Stimulated activated CD8-positive, alpha-beta memory T cell treated with anti-CD3 and anti-CD28 coated beads, Interleukin-4, amount 100 ng/mL, for 1 hour (primary cell): ENCODE measurements around the gene MMP19.
"Not testable (repeated sequence)": the region's sequence is repeated elsewhere in the genome, so short reads cannot be mapped to it uniquely, and the experiment has no call there.

Experiments
- DNase-seq, 2 donors: peaks; one replicate each; pipeline ENCODE4 v3.0.0-alpha.2; 2020; ENCODE audit warnings: low read depth in 2 of 2, low spot score in 1 of 2

The MMP19 gene, protein sequence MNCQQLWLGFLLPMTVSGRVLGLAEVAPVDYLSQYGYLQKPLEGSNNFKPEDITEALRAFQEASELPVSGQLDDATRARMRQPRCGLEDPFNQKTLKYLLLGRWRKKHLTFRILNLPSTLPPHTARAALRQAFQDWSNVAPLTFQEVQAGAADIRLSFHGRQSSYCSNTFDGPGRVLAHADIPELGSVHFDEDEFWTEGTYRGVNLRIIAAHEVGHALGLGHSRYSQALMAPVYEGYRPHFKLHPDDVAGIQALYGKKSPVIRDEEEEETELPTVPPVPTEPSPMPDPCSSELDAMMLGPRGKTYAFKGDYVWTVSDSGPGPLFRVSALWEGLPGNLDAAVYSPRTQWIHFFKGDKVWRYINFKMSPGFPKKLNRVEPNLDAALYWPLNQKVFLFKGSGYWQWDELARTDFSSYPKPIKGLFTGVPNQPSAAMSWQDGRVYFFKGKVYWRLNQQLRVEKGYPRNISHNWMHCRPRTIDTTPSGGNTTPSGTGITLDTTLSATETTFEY

DNA sequence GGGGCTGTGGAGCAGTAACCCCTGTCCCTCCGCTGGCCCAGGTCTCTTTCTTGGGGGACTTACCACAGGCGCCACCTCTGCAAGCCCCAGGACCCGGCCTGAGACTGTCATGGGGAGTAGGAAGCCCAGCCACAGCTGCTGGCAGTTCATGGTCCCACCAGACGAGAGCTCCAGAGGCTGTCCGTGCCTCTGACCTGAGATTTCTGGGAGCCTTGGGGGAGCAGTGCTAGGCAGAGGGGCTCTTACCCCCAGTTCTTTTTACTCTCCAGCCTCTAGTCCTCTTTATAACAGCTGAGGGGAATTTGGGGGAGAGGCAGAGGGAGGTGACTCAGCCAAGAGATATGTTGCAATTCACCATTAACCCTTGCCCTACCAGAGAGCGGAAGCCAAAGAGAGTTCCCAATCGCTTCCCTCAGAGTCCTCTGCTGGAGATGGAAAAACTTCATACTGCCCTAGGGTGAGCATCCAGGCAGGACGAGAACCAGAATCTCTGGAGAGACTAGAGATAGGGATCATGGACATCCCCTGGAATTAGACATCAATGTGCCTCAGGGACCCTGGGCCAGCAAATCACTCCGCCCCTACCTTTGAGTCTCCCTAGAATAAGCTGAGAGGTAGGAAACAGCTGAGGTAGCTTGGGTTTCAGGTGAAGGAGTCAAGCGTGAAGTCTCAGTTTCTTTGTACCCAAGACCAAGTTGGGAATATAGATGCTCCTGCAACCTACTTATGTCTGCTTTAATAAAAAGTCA, at the start of gene MMP19:
TSS of gene MMP19 (minus strand) at position 256 of the 749 bp plus-strand sequence. CDS start at position 150, 106 bp downstream.
- no peak for DNase-seq

DNA sequence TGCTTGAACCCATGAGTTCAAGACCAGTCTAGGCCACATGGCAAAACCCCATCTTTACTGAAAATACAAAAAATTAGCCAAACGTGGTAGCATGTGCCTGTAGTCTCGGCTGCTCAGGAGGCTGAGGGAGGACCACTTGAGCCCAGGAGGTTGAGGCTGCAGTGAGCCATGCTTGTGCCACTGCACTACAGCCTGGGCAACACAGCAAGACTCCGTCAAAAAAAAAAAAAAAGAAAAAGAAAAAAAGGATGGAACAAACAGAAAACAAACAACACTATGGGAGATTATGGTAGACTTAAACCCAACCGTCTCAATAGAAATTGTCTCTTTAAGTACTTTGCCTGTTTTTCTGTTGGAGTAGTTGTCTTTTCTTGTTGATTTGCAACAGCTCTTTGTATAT, 48.6 kb upstream of the MMP19 start:
- no peak for DNase-seq

GRCh38 chr12:55885113-55885512, 42.4 kb upstream of the MMP19 start:
- no peak for DNase-seq

GRCh38 chr12:55877824-55878223, 35.1 kb upstream of the MMP19 start:
- no peak for DNase-seq

DNA sequence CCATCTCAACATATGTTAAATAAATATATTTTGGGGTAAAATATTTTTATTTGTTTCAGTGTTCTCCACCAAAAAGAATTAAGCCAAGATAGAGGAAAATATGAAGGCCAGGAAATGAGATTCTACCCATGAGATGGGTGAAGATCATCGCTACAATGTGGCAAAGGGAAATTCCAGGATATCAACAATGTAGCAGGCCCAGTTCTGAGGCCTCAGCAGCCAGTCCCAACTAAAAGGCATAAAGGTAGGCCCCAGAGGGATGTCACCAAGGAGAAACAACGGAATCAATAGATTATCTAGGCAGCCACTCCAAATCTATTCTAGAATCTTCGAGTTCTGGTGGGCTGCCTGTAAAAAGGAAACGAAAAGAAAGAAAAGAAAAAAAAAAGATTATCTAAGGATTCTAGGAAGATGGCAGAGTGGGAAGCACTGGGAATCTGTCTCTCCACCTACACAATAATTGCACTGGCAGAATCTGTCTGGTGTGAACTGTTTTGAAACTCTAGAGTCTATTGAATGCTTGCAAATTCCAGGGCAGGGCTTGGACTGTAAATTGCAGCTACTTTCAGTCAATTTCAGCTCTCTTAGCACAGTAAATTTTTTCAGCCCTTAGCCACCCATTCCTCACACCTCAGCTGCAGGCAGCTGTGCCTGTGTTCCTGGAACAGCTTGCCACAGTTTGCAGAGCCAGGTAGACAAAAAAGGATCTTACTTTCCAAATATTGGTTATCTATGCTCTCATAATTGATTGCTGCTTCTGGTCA, 33.1 kb upstream of the MMP19 start:
- no peak for DNase-seq

GRCh38 chr12:55874443-55874842, 31.7 kb upstream of the MMP19 start:
- DNase-seq, result no peak

GRCh38 chr12:55866454-55867004, 23.8 kb upstream of the MMP19 start:
- not testable (repeated sequence) for DNase-seq

GRCh38 chr12:55865327-55865726, 22.6 kb upstream of the MMP19 start:
- no peak for DNase-seq

- DNase-seq, result not testable (repeated sequence)
Observed at GRCh38 chr12:55862931-55863330, 20.2 kb upstream of the MMP19 start.

DNA sequence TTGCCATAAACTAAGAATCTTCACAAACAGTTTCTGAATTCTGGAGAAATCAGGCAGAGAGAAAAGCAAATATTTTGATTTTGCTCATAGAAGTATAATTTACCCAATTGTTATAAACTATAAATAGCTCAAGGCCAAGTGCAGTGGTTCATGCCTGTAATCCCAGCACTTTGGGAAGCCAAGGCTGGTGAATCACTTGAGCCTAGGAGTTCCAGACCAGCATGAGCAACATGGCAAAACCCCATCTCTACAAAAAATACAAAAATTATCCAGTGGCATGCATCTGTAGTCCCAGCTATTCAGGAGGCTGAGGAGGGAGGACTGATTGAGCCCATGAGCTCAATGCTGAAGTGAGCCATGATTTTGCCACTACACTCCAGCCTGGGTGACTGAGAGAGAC, 19.6 kb upstream of the MMP19 start:
- DNase-seq, result no peak

DNA sequence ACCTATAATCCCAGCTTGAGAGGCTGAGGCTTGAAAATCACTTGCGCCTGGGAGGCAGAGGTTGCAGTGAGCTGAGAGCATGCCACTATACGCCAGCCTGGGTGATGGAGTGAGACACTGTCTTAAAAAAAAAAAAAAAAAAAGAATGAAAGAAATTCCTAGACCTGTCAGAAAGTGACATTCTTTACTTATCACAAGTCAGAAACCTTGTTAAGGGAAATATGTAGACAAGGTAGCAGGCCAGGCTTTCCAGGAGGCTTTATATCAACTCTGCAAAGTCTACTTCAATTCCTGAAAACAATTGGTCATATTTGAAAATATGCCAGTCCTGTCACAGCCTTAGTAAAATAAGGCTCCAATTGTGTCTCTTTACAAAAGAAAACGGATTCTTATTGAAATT, 19.1 kb upstream of the MMP19 start:
- DNase-seq, result no peak

DNA sequence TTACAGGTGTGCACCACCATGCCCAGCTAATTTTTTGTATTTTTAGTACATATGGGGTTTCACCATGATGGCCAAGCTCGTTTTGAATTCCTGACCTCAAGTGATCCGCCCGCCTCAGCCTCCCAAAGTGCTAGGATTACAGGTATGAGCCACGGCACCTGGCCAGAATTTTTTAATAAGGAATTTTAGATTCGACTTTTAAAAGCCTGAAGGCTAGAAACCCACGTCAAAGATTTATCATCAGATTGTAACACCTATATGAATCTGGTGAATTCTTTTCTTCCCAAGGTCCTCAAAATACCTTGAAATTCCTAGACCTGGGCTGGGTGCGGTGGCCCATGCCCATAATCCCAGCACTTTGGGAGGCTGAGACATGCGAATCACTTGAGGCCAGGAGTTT, 18.7 kb upstream of the MMP19 start:
- DNase-seq, result no peak

DNA sequence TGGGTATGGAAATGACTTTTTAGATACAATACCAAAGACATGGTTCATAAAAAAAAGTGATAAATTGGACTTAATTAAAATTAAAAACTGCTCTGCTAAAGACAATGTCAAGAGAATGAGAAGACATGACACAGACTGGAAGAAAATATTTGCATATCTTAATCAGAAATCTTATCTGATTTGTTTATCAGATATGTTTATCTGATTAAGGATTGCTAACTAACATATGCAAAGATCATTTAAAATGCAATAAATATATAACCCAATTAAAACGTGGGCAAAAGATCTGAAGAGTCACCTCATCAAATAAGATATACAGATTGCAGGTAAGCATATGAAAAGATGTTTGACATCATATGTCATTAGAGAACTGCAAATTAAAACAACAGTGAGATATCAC, 10.0 kb upstream of the MMP19 start:
- no peak for DNase-seq

GRCh38 chr12:55850893-55851292, 8.2 kb upstream of the MMP19 start:
- DNase-seq, result no peak

DNA sequence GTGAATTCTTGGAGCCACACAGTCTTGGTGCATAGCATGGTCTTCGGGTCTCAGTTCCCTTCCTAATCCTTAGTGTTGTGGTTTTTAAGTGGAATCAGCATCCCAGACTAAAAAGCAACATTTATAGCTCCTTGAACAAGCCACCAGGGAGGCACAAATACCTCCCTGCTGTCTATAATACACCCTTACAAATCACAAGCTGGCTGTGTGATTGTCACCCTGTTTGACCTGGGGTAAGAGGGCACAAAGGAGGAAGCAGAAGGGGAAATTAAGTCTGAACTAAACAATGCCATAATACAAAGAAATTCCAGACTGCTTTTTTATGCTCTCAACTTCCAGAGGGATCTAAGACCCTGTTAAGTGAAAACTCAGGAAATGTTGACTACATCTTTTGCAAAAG, 7.7 kb upstream of the MMP19 start:
- DNase-seq, result no peak

DNA sequence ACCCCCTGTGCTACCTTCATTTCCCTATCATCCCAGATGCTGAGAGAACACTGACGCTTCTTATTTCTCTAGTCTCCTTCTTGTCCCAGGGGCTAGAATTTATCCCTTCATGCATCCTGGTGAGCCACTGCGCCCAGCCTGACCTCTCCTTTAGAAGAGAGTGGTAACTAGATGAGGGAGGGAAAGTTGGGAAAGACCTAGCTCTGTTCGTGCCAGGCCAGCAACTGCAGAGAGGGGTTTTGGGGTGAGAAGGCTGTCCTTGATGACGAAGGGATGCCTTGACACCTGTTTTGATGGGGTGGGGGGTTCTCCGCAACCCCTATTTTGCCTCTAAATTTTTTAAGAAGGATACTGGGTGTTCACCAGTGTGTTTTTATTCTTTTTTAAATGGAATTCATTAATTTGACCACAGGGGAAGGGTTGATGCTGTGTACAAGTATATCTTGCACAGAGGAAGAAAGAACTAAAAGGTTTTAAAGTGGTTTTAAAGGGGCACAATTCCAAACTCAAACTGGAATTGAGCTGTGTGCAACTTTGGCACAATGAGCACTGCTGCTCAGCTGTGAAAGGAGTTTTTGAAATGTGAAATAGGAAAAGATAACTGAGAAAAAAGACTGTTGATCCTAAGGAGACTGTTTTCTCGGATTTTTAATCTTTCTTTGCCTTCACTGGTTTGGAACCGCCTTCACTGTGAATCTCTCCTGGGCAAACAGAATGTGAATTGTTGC, 7.0 kb upstream of the MMP19 start:
- DNase-seq, result no peak

DNA sequence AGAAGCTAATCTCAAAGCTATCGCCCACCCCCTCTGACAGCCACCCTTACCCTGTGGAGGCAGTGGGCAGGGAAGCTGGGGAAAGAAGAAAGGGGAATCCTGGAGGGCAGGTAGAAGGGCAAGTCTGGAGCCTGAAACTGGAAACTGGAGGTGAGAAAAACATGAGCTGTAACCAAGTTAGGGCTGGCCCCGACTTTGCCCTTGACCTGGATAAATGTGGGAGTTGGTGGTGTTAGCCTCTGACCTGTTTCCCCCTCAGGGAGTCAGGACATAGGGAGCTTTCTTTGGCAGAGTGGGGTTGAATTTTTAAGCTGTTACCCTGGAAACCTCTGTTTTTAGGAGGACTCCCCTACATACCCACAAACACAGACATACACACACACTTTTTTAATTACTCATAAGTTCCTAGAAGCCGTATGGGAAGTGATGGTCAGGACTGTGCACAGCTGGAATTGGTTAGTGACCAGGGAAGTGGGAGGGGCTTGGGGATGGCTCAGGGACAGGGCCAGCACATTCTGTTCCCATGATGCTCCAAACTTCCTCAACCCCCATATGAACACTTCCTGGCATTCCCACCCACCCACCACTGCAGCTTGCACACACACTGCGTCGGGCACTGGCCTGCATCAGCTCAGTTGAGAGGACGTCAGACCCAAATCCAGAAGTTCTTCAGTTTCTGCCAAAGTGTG, 5.0 kb upstream of the MMP19 start:
- DNase-seq, result no peak

DNA sequence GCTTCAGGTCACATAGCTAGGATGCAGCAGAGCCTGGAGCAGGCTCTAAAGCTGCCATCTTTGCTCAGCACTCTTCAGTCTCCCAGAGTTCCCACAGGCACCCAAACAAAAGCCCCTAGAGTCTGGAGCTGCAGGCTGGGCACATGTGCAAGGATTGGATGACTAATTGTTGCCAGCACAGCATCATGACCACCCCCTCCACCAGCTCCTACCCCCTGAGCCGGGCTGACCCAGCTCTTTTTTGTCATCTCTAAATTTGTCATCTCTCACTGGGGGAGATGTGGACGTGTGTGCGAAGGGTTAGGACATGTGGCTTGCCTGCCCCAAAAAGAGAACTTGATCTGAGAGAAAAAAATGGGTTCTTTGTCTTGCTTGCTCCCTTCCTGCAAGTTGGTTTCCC, 4.3 kb upstream of the MMP19 start:
- no peak for DNase-seq

- DNase-seq, result no peak
Observed at GRCh38 chr12:55845785-55846496, 3.2 kb upstream of the MMP19 start.
